SK-N-SH treated with all-trans-retinoic acid at 6 μM for 48 hours (cell line): Measurements from ENCODE around the gene CLTB.

Experiments used
- CREB5 ChIP-seq: fragments of 250-450 bp; sonication (Bioruptor Pico); IDR thresholded peaks from 2 replicates; pipeline ENCODE4 v1.5.1; 2020; ENCODE audit warnings: low read depth, mild to moderate bottlenecking, moderate library complexity
- ISL1 ChIP-seq: fragments of 250-450 bp; sonication (Bioruptor Pico); IDR thresholded peaks from 2 replicates; pipeline ENCODE4 v2.1.2; 2022; ENCODE audit warnings: mild to moderate bottlenecking, moderate library complexity
- PATZ1 ChIP-seq: fragments of 250-450 bp; sonication (Bioruptor Pico); IDR thresholded peaks from 2 replicates; pipeline ENCODE4 v1.8.0; 2020; ENCODE audit warnings: mild to moderate bottlenecking, moderate library complexity, borderline replicate concordance
- PPARA ChIP-seq: fragments of 250-450 bp; sonication (Bioruptor Pico); IDR thresholded peaks from 2 replicates; pipeline ENCODE4 v1.5.0; 2020; ENCODE audit warnings: mild to moderate bottlenecking, borderline replicate concordance
- SNAI2 ChIP-seq: fragments of 250-450 bp; sonication (Bioruptor Pico); IDR thresholded peaks from 2 replicates; pipeline ENCODE4 v1.5.0; 2020; ENCODE audit warnings: mild to moderate bottlenecking, moderate library complexity
- TSHZ2 ChIP-seq: fragments of 250-450 bp; sonication (Bioruptor Pico); IDR thresholded peaks from 2 replicates; pipeline ENCODE4 v1.5.0; 2020; ENCODE audit warnings: mild to moderate bottlenecking, moderate library complexity
- ZFP3 ChIP-seq: fragments of 250-450 bp; sonication (Bioruptor Pico); IDR thresholded peaks from 2 replicates; pipeline ENCODE4 v1.5.0; 2020; ENCODE audit warnings: mild to moderate bottlenecking, moderate library complexity
- ZFP30 ChIP-seq: fragments of 450-650 bp; formaldehyde crosslinking; IDR thresholded peaks from 2 replicates; pipeline ENCODE4 v1.5.0; 2022; ENCODE audit warnings: mild to moderate bottlenecking, moderate library complexity

- no peak for TF ChIP-seq ZFP30 (CRISPR knock-in tag)
- no peak for TF ChIP-seq PPARA (CRISPR knock-in tag)
- TF ChIP-seq ZFP3 (CRISPR knock-in tag) = no peak
- TF ChIP-seq TSHZ2 (CRISPR knock-in tag) = no peak
- TF ChIP-seq PATZ1 = no peak
- no peak for TF ChIP-seq SNAI2 (CRISPR knock-in tag)
- no peak for TF ChIP-seq ISL1 (CRISPR knock-in tag)
- TF ChIP-seq CREB5 = no peak
Measured at GRCh38 chr5:176446028-176446665, 29.8 kb upstream of the CLTB start.
